Occipital lobe (tissue), 2 donors: ENCODE measurements around the gene STK38L. TPM values are rescaled to one million over a fixed set of nuclear protein-coding genes. Genes with fewer than 3 reads are reported as not detected.

Source experiments
- DNase-seq: peaks from one replicate; lab custom pipeline; 2025; lab: John Stamatoyannopoulos, UW
- total RNA-seq: library from RNA; depleted of rRNA; stranded (reverse); fragments of >200 nt; gene quantifications from one replicate; pipeline ENCODE4 v1.2.3, GENCODE V29; 2014

Gene STK38L
- total RNA-seq, 1 donor from 2014 or later = 23.1 TPM

- no peak for DNase-seq
These were observed 65.9 kb downstream of the STK38L start for GRCh38 chr12:27309995-27310315.

- no peak for DNase-seq
These were observed 72.9 kb downstream of the STK38L start for GRCh38 chr12:27316947-27317346.

GRCh38 chr12:27319409-27319808 lies 75.3 kb downstream of the STK38L start:
- DNase-seq = no peak

- DNase-seq = no peak
These were observed 75.8 kb downstream of the STK38L start for GRCh38 chr12:27319848-27320247.

- no peak for DNase-seq
These were observed 80.4 kb downstream of the STK38L start for GRCh38 chr12:27324530-27324929.

- no peak for DNase-seq
These were observed 86.8 kb downstream of the STK38L start for GRCh38 chr12:27330846-27331245.

GRCh38 chr12:27331291-27331926 lies 87.3 kb downstream of the STK38L start:
- DNase-seq = no peak

- no peak for DNase-seq
These were observed 87.8 kb downstream of the STK38L start for GRCh38 chr12:27331927-27332324.

GRCh38 chr12:27332407-27332713 lies 88.3 kb downstream of the STK38L start:
- DNase-seq = no peak

- peak; percentile 16 for DNase-seq
These were observed 88.8 kb downstream of the STK38L start, which contains the start of gene BMAL2 for GRCh38 chr12:27332714-27333402. Gene BMAL2 (plus strand): TSS chr12:27332836. CDS start chr12:27333073, 237 bp downstream.

GRCh38 chr12:27333403-27334009 lies 89.4 kb downstream of the STK38L start:
- no peak for DNase-seq

- DNase-seq = no peak
These were observed 90.1 kb downstream of the STK38L start for GRCh38 chr12:27334042-27334720.

GRCh38 chr12:27334721-27335082 lies 90.6 kb downstream of the STK38L start:
- DNase-seq = no peak

GRCh38 chr12:27335364-27336281 lies 91.5 kb downstream of the STK38L start:
- no peak for DNase-seq

GRCh38 chr12:27336282-27336653 lies 92.2 kb downstream of the STK38L start:
- DNase-seq = no peak

GRCh38 chr12:27337376-27337775 lies 93.3 kb downstream of the STK38L start:
- DNase-seq = no peak

GRCh38 chr12:27338473-27338872 lies 94.4 kb downstream of the STK38L start:
- DNase-seq = no peak

GRCh38 chr12:27340971-27341370 lies 96.9 kb downstream of the STK38L start:
- DNase-seq = no peak

- DNase-seq = no peak
These were observed 98.5 kb downstream of the STK38L start for GRCh38 chr12:27342536-27342935.

GRCh38 chr12:27343255-27344000 lies 99.3 kb downstream of the STK38L start:
- DNase-seq = no peak

- DNase-seq = no peak
These were observed 100.2 kb downstream of the STK38L start for GRCh38 chr12:27344246-27344645.
